ACHN (cell line): ENCODE data around the gene CCDC17.
A peak's percentile ranks its signal among the peaks of the same experiment; 100 is the strongest.

Experiments used
- DNase-seq: peaks from one replicate; pipeline ENCODE4 v3.0.0-alpha.2; 2015
- in situ Hi-C: cut with HindIII; loops from 2 replicates; pipeline ENCODE4 v1.10.0; 2017; ENCODE audit warnings: low sequenced_read_pairs, low pct_ligation_motif_present, low pct_unique_long_range_greater_than_20kb

Gene CCDC17

DNA sequence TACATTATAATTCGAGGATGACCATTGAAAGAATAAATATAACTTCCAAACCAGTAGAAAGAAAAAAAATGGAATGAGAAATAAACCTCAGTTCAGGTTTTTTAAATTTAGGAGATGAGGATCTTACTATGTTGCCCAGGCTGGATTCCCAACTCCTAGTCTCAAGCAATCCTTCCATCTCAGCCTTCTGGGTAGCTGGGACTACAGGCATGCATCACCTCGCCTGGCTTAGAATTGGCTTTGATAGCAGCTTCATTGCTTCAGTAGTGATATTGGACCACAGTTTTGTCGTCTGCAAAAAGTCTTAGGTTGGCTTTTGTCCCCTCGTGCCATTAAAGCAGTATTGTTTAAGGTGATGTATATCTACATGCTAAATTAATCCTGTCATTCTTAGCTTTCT is 37.1 kb downstream of the CCDC17 start:
- no peak for DNase-seq
- in situ Hi-C loops: no loop called here

DNA sequence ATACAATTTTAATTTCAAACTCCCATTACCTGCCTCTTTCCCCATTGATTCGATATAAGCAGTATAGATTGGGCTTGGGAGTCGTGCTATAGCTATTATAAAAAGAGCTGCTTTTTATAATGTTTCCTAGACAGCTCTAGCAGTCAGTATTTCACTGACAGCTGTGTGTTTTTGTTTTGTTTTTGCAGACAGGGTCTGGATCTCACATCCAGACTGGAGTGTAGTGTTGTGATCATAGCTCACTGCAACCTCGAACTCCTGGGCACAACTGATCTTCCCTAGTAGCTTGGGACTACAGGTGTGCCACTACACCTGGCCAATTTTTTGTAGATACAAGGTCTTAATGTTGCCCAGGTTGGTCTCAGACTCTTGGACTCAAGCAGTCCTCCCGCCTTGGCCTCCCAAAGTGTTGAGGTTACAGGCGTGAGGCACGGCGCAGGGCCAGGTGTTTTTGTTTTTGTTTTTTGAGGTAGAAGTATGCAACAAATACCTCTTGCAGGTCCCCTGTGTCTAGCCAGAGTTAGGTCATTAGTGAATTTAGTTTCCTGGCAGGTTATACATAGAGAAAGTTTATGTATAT is 38.3 kb downstream of the CCDC17 start:
- no peak for DNase-seq
- in situ Hi-C loops: no loop called here

- no peak for DNase-seq
- in situ Hi-C loops: no loop called here
Observed at GRCh38 chr1:45585110-45585426, 38.8 kb downstream of the CCDC17 start.

GRCh38 chr1:45584351-45585109 is 39.3 kb downstream of the CCDC17 start:
- in situ Hi-C loops: no loop called here
- peak; percentile 85 for DNase-seq

- peak; percentile 76 for DNase-seq
- in situ Hi-C loops: no loop called here
Observed at GRCh38 chr1:45583666-45584350, 40.0 kb downstream of the CCDC17 start, which contains the start of gene NASP. NASP (plus strand) TSS chr1:45584041; CDS start chr1:45584147, 106 bp downstream.

GRCh38 chr1:45583264-45583665 is 40.6 kb downstream of the CCDC17 start:
- in situ Hi-C loops: no loop called here

DNA sequence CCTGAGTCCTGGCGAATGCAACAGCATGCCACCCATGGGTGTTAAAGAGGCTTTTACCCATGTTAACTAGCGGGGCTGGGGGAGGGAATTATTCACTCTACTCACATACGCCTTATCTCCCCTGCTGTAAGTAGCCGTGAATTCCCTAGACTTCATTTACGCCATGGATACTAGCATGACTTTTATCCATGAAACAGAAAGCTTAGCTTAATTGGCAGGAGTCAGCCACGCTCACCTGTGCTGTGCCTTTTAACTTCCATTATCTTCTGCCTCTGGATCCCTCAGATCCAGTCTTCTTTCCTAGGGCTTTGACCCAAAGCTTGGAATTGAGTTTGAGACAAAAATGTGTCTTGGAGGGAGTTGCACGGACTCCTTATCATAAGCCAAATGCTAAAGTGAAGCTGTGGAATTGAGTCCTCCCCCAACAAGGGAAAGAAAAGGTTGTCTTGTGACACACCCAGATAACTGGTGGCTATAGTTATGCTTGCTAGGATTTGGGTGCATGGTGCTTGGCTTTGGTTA is 49.7 kb downstream of the CCDC17 start:
- no peak for DNase-seq
- in situ Hi-C loops: no loop called here

More at GRCh38 chr1:45583264-45583665, 40.6 kb downstream of the CCDC17 start:
- DNase-seq: peak; percentile 96

DNA sequence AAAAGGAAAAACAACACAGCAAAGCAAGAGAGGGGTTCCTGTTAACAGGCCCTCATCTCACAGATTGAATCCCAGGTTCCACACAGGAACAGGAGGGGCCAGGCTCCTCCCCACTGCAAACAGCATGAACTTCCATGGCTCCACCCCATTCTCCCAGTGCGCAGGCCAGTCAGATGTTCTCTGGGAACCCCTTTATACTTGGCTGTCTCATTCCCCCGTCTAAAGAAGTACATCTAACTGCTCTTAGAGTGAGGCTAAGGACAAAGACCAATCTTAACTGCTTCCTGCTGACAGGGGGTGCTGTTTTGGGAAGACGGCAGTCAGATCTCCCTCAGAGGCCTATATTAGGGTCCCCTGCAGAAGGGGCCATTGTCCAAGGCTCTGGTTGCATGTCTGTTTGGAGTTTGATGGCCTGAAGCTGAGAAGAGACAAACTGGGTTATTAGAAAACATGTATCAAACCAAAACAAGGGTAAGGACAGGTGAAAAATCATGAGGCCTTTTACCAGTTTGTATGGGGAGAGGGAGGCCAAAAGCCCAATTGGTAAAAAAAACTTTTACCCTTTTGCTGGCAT is 50.5 kb downstream of the CCDC17 start:
- no peak for DNase-seq
- in situ Hi-C loops: no loop called here

GRCh38 chr1:45570631-45571030 is 53.2 kb downstream of the CCDC17 start:
- in situ Hi-C loops: no loop called here

More at GRCh38 chr1:45570631-45571030, 53.2 kb downstream of the CCDC17 start:
- DNase-seq: no peak
